ENCODE results near the gene DNPH1. TPM values are rescaled to one million over a fixed set of nuclear protein-coding genes. Genes with fewer than 3 reads are reported as not detected.

The DNPH1 gene
- total RNA-seq, 1 donor from 2014 or later = 22.8 TPM

- no peak for TF ChIP-seq CTCF (IDR thresholded peaks at IDR 0.05)
- Mint-ChIP-seq H3K4me1 (ENCODE audit: low read depth) (peaks cover 26% of the 10 kb centered on the region), H3K36me3 (ENCODE audit: low read depth) (peaks cover 24% of the 10 kb centered on the region), H3K27ac (ENCODE audit: unreplicated experiment) (peak within 1 kb of the TSS; percentile 85), H3K27me3 (ENCODE audit: low read depth) (no peaks in the 10 kb centered on the region), H3K4me3 (ENCODE audit: unreplicated experiment) (peak within 1 kb of the TSS; percentile 86), H3K9me3 (ENCODE audit: low read depth) (no peaks in the 10 kb centered on the region)
- DNase-seq (ENCODE audit: low spot score) = peak; percentile 81
Observed at GRCh38 chr6:43181942-43182860, 47.1 kb downstream of the DNPH1 start, which contains the start of gene CUL9. TSS of gene CUL9 (plus strand) at chr6:43182196. CDS start at chr6:43184311, 2,115 bp downstream.

GRCh38 chr6:43181621-43181941 lies 47.7 kb downstream of the DNPH1 start:
- Mint-ChIP-seq H3K27me3 (ENCODE audit: low read depth) (no peaks in the 10 kb centered on the region), H3K36me3 (ENCODE audit: low read depth) (peaks cover 24% of the 10 kb centered on the region), H3K9me3 (ENCODE audit: low read depth) (no peaks in the 10 kb centered on the region), H3K4me3 (ENCODE audit: unreplicated experiment) (peak overlapping the region; percentile 86), H3K4me1 (ENCODE audit: low read depth) (peaks cover 26% of the 10 kb centered on the region), H3K27ac (ENCODE audit: unreplicated experiment) (peak overlapping the region; percentile 85)
- no peak for DNase-seq (ENCODE audit: low spot score)
- no peak for TF ChIP-seq CTCF (IDR thresholded peaks at IDR 0.05)

GRCh38 chr6:43180985-43181384 lies 48.3 kb downstream of the DNPH1 start:
- Mint-ChIP-seq H3K27ac (ENCODE audit: unreplicated experiment) (peak overlapping the region; percentile 85), H3K36me3 (ENCODE audit: low read depth) (peaks cover 21% of the 10 kb centered on the region), H3K4me3 (ENCODE audit: unreplicated experiment) (peak overlapping the region; percentile 86), H3K4me1 (ENCODE audit: low read depth) (peaks cover 28% of the 10 kb centered on the region), H3K9me3 (ENCODE audit: low read depth) (no peaks in the 10 kb centered on the region), H3K27me3 (ENCODE audit: low read depth) (no peaks in the 10 kb centered on the region)
- no peak for TF ChIP-seq CTCF (IDR thresholded peaks at IDR 0.05)
- DNase-seq (ENCODE audit: low spot score) = no peak

DNA sequence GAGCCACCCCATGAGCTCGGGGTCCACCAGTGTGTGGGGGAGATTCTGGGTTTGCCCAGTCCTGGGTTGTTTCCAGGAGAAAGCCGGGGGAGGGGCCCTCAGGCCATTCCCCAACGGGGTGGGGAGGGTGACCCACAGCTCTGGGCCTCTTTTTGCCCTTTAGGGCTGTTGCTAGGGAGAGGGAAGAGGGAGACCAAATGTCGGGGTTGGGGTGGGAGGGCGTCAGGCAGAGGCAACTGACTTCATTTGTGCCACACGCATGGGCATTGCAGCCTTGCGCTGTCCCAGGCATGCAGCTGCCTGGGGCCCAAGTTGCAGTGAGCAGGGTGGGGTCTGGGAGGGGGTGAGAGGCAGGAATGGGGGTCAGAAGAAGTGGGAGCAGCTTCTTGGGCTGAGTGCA lies 49.2 kb downstream of the DNPH1 start:
- H3K36me3 Mint-ChIP-seq (ENCODE audit: low read depth) = peaks cover 24% of the 10 kb centered on the region
- no peak for DNase-seq (ENCODE audit: low spot score)
- no peaks in the 10 kb centered on the region for H3K27me3 Mint-ChIP-seq (ENCODE audit: low read depth)
- peaks cover 32% of the 10 kb centered on the region for H3K4me1 Mint-ChIP-seq (ENCODE audit: low read depth)
- H3K4me3 Mint-ChIP-seq (ENCODE audit: unreplicated experiment) = no peak overlapping the region
- H3K27ac Mint-ChIP-seq (ENCODE audit: unreplicated experiment) = no peak overlapping the region
- no peaks in the 10 kb centered on the region for H3K9me3 Mint-ChIP-seq (ENCODE audit: low read depth)
- no peak for TF ChIP-seq CTCF (IDR thresholded peaks at IDR 0.05)

DNA sequence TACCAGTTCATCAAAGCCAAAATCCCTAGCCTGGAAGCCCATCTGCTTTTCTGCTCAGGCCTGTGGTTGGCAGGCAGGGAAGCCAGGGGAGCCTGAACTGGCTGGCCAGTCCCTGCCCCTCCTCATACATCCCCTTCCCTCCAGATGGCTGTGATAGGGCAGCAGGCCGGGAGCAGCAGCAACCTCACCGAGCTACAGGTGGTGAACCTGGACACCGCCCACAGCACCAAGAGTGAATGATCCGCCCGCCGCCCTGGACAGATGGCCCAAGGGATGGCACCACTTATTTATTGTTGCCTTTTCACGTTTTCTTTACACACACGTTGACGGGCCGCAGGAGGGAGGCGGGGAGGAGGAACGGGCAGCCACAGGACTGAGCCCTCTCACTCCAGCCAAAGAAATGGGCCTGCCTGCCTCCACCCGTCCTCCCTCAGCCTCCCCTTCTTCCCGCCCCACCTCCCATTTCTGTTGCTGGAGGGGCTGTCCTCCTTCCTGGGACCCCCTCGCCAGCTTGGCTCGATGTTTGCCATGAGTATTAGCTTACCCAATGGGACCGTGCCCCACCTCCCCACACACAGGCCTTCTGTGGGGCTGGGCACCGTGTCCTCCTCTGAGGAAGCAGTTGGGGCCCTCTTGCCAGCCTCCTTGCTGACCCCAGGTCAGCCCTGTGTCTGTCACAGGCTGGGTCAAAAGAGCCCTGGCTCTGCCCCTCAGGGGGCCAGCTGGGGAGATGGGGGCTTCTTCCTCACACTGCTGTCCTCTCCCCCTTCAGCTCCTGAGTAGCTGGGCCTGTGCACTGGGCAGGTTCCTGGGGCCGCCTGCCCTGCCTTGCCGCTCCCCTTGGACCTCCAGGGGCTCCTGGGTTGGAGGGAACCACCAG lies 50.1 kb downstream of the DNPH1 start:
- peaks cover 25% of the 10 kb centered on the region for H3K36me3 Mint-ChIP-seq (ENCODE audit: low read depth)
- no peak overlapping the region for H3K27ac Mint-ChIP-seq (ENCODE audit: unreplicated experiment)
- peaks cover 35% of the 10 kb centered on the region for H3K4me1 Mint-ChIP-seq (ENCODE audit: low read depth)
- no peaks in the 10 kb centered on the region for H3K9me3 Mint-ChIP-seq (ENCODE audit: low read depth)
- TF ChIP-seq CTCF (IDR thresholded peaks at IDR 0.05) = no peak
- no peak for DNase-seq (ENCODE audit: low spot score)
- no peaks in the 10 kb centered on the region for H3K27me3 Mint-ChIP-seq (ENCODE audit: low read depth)
- no peak overlapping the region for H3K4me3 Mint-ChIP-seq (ENCODE audit: unreplicated experiment)
